ENCODE results near the gene FIBP. TPM values are rescaled to one million over a fixed set of nuclear protein-coding genes. Genes with fewer than 3 reads are reported as not detected.
A peak's percentile ranks its signal among the peaks of the same experiment; 100 is the strongest.

FIBP gene
- total RNA-seq, 4 donors from 2014 or later = 53.6 to 73.2 (median 63.7) TPM

- H3K4me1 ChIP-seq = peaks cover 4 to 72% (median 50%) of the 10 kb centered on the region in 4 donors
- peak; percentile 59 to 63 for DNase-seq (ENCODE audit: low spot score in 2 of 2)
- H3K4me3 ChIP-seq = no peak overlapping the region
- peak overlapping the region; percentile 19 to 97 (median 85) for H3K27ac ChIP-seq
- 7 to 13% methylated on average over 2 to 13 of the region's 13 CpGs for WGBS, 2 donors
- H3K9me3 ChIP-seq = no peaks in the 10 kb centered on the region
- TF ChIP-seq POLR2A (IDR thresholded peaks at IDR 0.05) = no peak
- no peak for TF ChIP-seq CTCF (IDR thresholded peaks at IDR 0.05)
- peak in 1 of 2 donors; percentile 63 for TF ChIP-seq EP300 (IDR thresholded peaks at IDR 0.05)
- H3K27me3 ChIP-seq = no peaks in the 10 kb centered on the region
- H3K36me3 ChIP-seq = peaks cover 0 to 5% (median 0%) of the 10 kb centered on the region in 3 donors
These were observed 27.6 kb upstream of the FIBP start for GRCh38 chr11:65915821-65916251.

GRCh38 chr11:65915101-65915820 is 27.0 kb upstream of the FIBP start:
- peaks cover 2 to 66% (median 45%) of the 10 kb centered on the region in 4 donors for H3K4me1 ChIP-seq
- peak overlapping the region; percentile 32 to 97 (median 85) for H3K27ac ChIP-seq
- peaks cover 0 to 5% (median 0%) of the 10 kb centered on the region in 3 donors for H3K36me3 ChIP-seq
- H3K27me3 ChIP-seq = no peaks in the 10 kb centered on the region
- TF ChIP-seq EP300 (IDR thresholded peaks at IDR 0.05) (no peak), POLR2A (IDR thresholded peaks at IDR 0.05) (no peak), CTCF (IDR thresholded peaks at IDR 0.05) (no peak)
- 55 to 65% methylated on average over 9 to 10 of the region's 10 CpGs for WGBS, 2 donors
- H3K9me3 ChIP-seq = no peaks in the 10 kb centered on the region
- H3K4me3 ChIP-seq = no peak overlapping the region
- no peak for DNase-seq (ENCODE audit: low spot score in 2 of 2)

GRCh38 chr11:65912845-65913244 is 24.6 kb upstream of the FIBP start:
- Histone ChIP-seq H3K4me3 (no peak overlapping the region), H3K4me1 (peaks cover 0 to 57% (median 39%) of the 10 kb centered on the region in 4 donors), H3K27ac (peak overlapping the region in 2 of 4 donors; percentile 32 to 85), H3K9me3 (no peaks in the 10 kb centered on the region), H3K27me3 (no peaks in the 10 kb centered on the region), H3K36me3 (peaks cover 0 to 5% (median 0%) of the 10 kb centered on the region in 3 donors)
- no peak for DNase-seq (ENCODE audit: low spot score in 2 of 2)
- WGBS, 2 donors = 22 to 32% methylated on average over 2 to 4 of the region's 4 CpGs
- TF ChIP-seq POLR2A (IDR thresholded peaks at IDR 0.05) (no peak), EP300 (IDR thresholded peaks at IDR 0.05) (no peak), CTCF (IDR thresholded peaks at IDR 0.05) (no peak)

- 14 to 17% methylated on average over 14 of the region's 14 CpGs for WGBS, 2 donors
- Histone ChIP-seq H3K9me3 (no peaks in the 10 kb centered on the region), H3K4me3 (no peak overlapping the region), H3K27ac (peak overlapping the region; percentile 37 to 85 (median 64)), H3K36me3 (peaks cover 0 to 2% (median 0%) of the 10 kb centered on the region in 3 donors), H3K4me1 (peaks cover 0 to 48% (median 29%) of the 10 kb centered on the region in 4 donors), H3K27me3 (no peaks in the 10 kb centered on the region)
- TF ChIP-seq POLR2A (IDR thresholded peaks at IDR 0.05) = no peak
- peak; percentile 5 to 57 (median 32) for TF ChIP-seq CTCF (IDR thresholded peaks at IDR 0.05)
- TF ChIP-seq EP300 (IDR thresholded peaks at IDR 0.05) = peak in 1 of 2 donors; percentile 66
- peak in 1 of 2 donors; percentile 44 for DNase-seq (ENCODE audit: low spot score in 2 of 2)
These were observed 23.7 kb upstream of the FIBP start for GRCh38 chr11:65911682-65912568.
